ENCODE measurements around the gene STRA6. TPM values are rescaled to one million over a fixed set of nuclear protein-coding genes. Genes with fewer than 3 reads are reported as not detected.

Gene STRA6
- total RNA-seq, 3 donors from 2014 or later (not counting 1 experiment from before 2014, with no cell fraction given) = not detected

GRCh38 chr15:74155766-74156417 is 46.7 kb downstream of the STRA6 start:
- 88% methylated on average over 12 of the region's 14 CpGs for WGBS (ENCODE audit: insufficient coverage)
- no peaks in the 10 kb centered on the region for H3K9me3 Mint-ChIP-seq
- H3K27ac Mint-ChIP-seq = no peak overlapping the region

GRCh38 chr15:74147051-74147450 is 55.5 kb downstream of the STRA6 start:
- Mint-ChIP-seq H3K9me3 (no peaks in the 10 kb centered on the region), H3K27me3 (ENCODE audit: low read depth in 2 of 2) (peaks cover 32 to 51% of the 10 kb centered on the region in 2 donors), H3K36me3 (no peaks in the 10 kb centered on the region), H3K4me1 (no peaks in the 10 kb centered on the region), H3K27ac (no peak overlapping the region), H3K4me3 (no peak overlapping the region)
- no peak for TF ChIP-seq CTCF (IDR thresholded peaks at IDR 0.05)
- intact Hi-C loops (cut with micrococcal nuclease) = no loop called here
- H3K36me3 ChIP-seq (ENCODE audit: control insufficient read depth, insufficient read depth, low read length) = no peaks in the 10 kb centered on the region
- H3K9me3 ChIP-seq (ENCODE audit: control insufficient read depth, insufficient read depth, low read length) = no peaks in the 10 kb centered on the region
- DNase-seq = no peak
- H3K27me3 ChIP-seq (ENCODE audit: control insufficient read depth, insufficient read depth, low read length) = peaks cover 2% of the 10 kb centered on the region
- no peak overlapping the region for H3K4me3 ChIP-seq (ENCODE audit: low read length)
- no peak overlapping the region for H3K27ac ChIP-seq (ENCODE audit: low read length)
- no peak for ATAC-seq
- H3K4me1 ChIP-seq (ENCODE audit: control insufficient read depth, insufficient read depth, low read length) = no peaks in the 10 kb centered on the region
- WGBS (ENCODE audit: insufficient coverage) = no CpG with 5 or more reads among the region's 2 CpGs

More at GRCh38 chr15:74155766-74156417, 46.7 kb downstream of the STRA6 start:
- intact Hi-C loops (cut with micrococcal nuclease) = no loop called here
- Mint-ChIP-seq H3K4me3 (no peak overlapping the region), H3K36me3 (no peaks in the 10 kb centered on the region), H3K4me1 (peaks cover 0 to 4% of the 10 kb centered on the region in 2 donors), H3K27me3 (ENCODE audit: low read depth in 2 of 2) (peaks cover 36 to 45% of the 10 kb centered on the region in 2 donors)
- H3K4me3 ChIP-seq (ENCODE audit: low read length) = no peak overlapping the region
- ATAC-seq (no peak), DNase-seq (no peak)
- TF ChIP-seq CTCF (IDR thresholded peaks at IDR 0.05) = no peak
- no peak overlapping the region for H3K27ac ChIP-seq (ENCODE audit: low read length)
- H3K36me3 ChIP-seq (ENCODE audit: control insufficient read depth, insufficient read depth, low read length) = no peaks in the 10 kb centered on the region
- H3K9me3 ChIP-seq (ENCODE audit: control insufficient read depth, insufficient read depth, low read length) = no peaks in the 10 kb centered on the region
- H3K27me3 ChIP-seq (ENCODE audit: control insufficient read depth, insufficient read depth, low read length) = no peaks in the 10 kb centered on the region
- H3K4me1 ChIP-seq (ENCODE audit: control insufficient read depth, insufficient read depth, low read length) = no peaks in the 10 kb centered on the region

GRCh38 chr15:74146277-74146800 is 56.2 kb downstream of the STRA6 start:
- no peak overlapping the region for H3K4me3 Mint-ChIP-seq
- Histone ChIP-seq H3K27me3 (ENCODE audit: control insufficient read depth, insufficient read depth, low read length) (peaks cover 2% of the 10 kb centered on the region), H3K4me1 (ENCODE audit: control insufficient read depth, insufficient read depth, low read length) (no peaks in the 10 kb centered on the region), H3K27ac (ENCODE audit: low read length) (no peak overlapping the region), H3K36me3 (ENCODE audit: control insufficient read depth, insufficient read depth, low read length) (no peaks in the 10 kb centered on the region), H3K9me3 (ENCODE audit: control insufficient read depth, insufficient read depth, low read length) (no peaks in the 10 kb centered on the region), H3K4me3 (ENCODE audit: low read length) (no peak overlapping the region)
- DNase-seq (no peak), ATAC-seq (no peak)
- H3K4me1 Mint-ChIP-seq = no peaks in the 10 kb centered on the region
- WGBS (ENCODE audit: insufficient coverage) = 89% methylated on average over 1 of the region's 1 CpG
- TF ChIP-seq CTCF (IDR thresholded peaks at IDR 0.05) = no peak
- peaks cover 34 to 58% of the 10 kb centered on the region in 2 donors for H3K27me3 Mint-ChIP-seq (ENCODE audit: low read depth in 2 of 2)
- no peak overlapping the region for H3K27ac Mint-ChIP-seq
- H3K36me3 Mint-ChIP-seq = no peaks in the 10 kb centered on the region
- no peaks in the 10 kb centered on the region for H3K9me3 Mint-ChIP-seq
- intact Hi-C loops (cut with micrococcal nuclease) = no loop called here
